ENCODE data around the gene SCD5. TPM values are rescaled to one million over a fixed set of nuclear protein-coding genes. Genes with fewer than 3 reads are reported as not detected.

Gene SCD5
- total and polyA plus RNA-seq, 2 of the 4 experiments (the other 2 are of a cell fraction), result 12.4 to 13.5 TPM

GRCh38 chr4:82791179-82791578 is 7.4 kb downstream of the SCD5 start:
- Histone ChIP-seq H3K4ac (ENCODE audit: low read depth, low read length) (no peak overlapping the region), H2BK5ac (ENCODE audit: low read depth, low read length, poor library complexity, severe bottlenecking) (no peak overlapping the region), H3K79me1 (ENCODE audit: low read depth in 1 of 2, low read length in 2 of 2) (peaks cover 29 to 39% of the 10 kb centered on the region in 2 experiments), H3K18ac (ENCODE audit: low read depth, low read length) (no peak overlapping the region), H3K9me3 (ENCODE audit: control insufficient read depth, insufficient read depth, low read length) (no peaks in the 10 kb centered on the region), H3K23ac (ENCODE audit: low read depth, low read length) (0 out of 2 replicates have a peak overlapping the region, but pooled peaks have one; percentile 3), H2AK5ac (ENCODE audit: low read depth, low read length) (no peak overlapping the region), H3K27ac (ENCODE audit: insufficient read depth, low read length) (no peak overlapping the region), H3K4me1 (ENCODE audit: control insufficient read depth, insufficient read depth, low read length) (peaks cover 3% of the 10 kb centered on the region), H3K56ac (ENCODE audit: extremely low read depth, insufficient read depth, low read length) (no peak overlapping the region), H3K9ac (ENCODE audit: low read depth, low read length) (no peak overlapping the region), H2AK9ac (replicated peaks; ENCODE audit: low read depth, low read length, poor library complexity) (no peak overlapping the region), H3K14ac (replicated peaks; ENCODE audit: low read depth, low read length) (no peak overlapping the region), H3K27me3 (ENCODE audit: control insufficient read depth, insufficient read depth, low read length) (no peaks in the 10 kb centered on the region), H4K5ac (ENCODE audit: low read depth, low read length) (no peak overlapping the region), H2BK15ac (ENCODE audit: low read depth, low read length) (no peak overlapping the region), H3K4me2 (ENCODE audit: low read depth, low read length) (no peak overlapping the region), H2BK120ac (ENCODE audit: low read depth, low read length) (no peak overlapping the region), H3K4me3 (ENCODE audit: insufficient read depth, low read depth, low read length) (no peak overlapping the region), H3K9me1 (ENCODE audit: insufficient read depth, low read length) (peaks cover 8% of the 10 kb centered on the region), H3K36me3 (ENCODE audit: control insufficient read depth, insufficient read depth, low read length) (0 out of 2 replicates have a peak, but pooled peaks cover 1% of the 10 kb centered on the region), H4K20me1 (ENCODE audit: insufficient read depth, low read length) (peaks cover 8% of the 10 kb centered on the region), H4K91ac (ENCODE audit: insufficient read depth, low read depth, low read length) (no peak overlapping the region), H2BK20ac (ENCODE audit: low read depth, low read length) (no peak overlapping the region), H4K8ac (ENCODE audit: low read depth in 2 of 2, low read length in 2 of 2) (no peak overlapping the region), H2AFZ (replicated peaks; ENCODE audit: low read length, poor library complexity) (no peak overlapping the region)
- CTCF ChIA-PET, result no interaction called here
- POLR2A ChIA-PET (ENCODE audit: unreplicated experiment), result no interaction called here
- in situ Hi-C loops (cut with MboI; ENCODE audit: low sequenced_read_pairs), result no loop called here
- DNase-seq, result no peak
- dilution Hi-C loops (cut with HindIII; ENCODE audit: low sequenced_read_pairs, unreplicated experiment), result no loop called here
- WGBS, 2 experiments (ENCODE audit: extremely low coverage in 2 of 2, insufficient read length in 1 of 2), result 85% methylated on average over 4 of the region's 6 CpGs; no CpG with 5 or more reads in 1 of the 2 experiments
- BruUV-seq (replicated peaks), result no TSS peak
- TF ChIP-seq SMC3 (IDR thresholded peaks at IDR 0.05; ENCODE audit: low read depth, low read length), result no peak
- intact Hi-C loops (cut with micrococcal nuclease), result no loop called here
- no peak for ATAC-seq (ENCODE audit: low read depth)

Measured in IMR-90 (cell line).